HG02938 (cell line): ENCODE results near the gene CLEC11A.

ENCODE experiments used
- ATAC-seq: cut with Tn5 transposase; IDR thresholded peaks from one replicate; pipeline ENCODE4 v1.9.1; 2021; ENCODE audit warnings: mild to moderate bottlenecking, moderate library complexity; ENCODE audit not compliant: unreplicated experiment

Gene CLEC11A

DNA sequence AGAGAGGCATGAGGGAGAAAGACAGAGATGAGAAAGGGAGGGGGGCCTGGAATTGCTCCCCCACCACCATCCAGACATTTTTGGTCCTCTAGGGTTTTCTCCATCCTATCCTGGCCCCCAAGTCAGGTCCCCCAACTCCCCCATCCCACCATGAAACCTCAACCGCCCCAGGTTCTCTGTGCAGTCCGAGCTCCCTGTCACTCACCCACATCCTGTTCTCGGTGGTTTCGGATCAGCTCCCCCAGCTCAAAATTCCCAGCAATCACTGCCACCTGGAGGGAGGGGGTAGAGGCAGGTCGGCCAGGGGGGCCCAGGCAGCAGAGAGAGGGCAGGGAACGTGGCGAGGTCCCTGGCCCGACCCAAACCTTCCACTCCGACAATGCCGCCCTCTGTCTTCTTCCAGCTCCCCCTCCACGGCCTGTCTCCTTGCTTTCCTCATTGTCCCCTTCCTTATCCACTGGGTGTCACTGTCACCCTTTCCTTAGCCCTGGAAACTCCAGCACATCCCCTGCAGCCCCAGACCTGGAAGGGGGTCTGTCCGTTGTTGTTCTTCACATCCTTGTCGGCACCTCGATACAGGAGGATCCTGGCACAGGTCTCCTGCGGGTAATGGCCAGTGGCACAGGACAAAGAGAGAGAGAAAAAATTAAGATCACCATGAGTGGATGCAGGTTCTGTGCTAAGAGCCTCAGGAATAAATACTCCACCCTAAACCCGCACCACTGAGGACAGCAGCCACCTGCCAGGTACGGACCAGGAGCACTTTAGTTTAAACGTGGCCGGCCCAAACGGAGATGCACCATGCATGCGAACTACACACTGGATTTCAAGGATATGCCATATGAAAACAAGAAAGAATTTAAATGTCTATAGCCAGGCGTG lies 19.0 kb upstream of the CLEC11A start:
- ATAC-seq, result no peak

DNA sequence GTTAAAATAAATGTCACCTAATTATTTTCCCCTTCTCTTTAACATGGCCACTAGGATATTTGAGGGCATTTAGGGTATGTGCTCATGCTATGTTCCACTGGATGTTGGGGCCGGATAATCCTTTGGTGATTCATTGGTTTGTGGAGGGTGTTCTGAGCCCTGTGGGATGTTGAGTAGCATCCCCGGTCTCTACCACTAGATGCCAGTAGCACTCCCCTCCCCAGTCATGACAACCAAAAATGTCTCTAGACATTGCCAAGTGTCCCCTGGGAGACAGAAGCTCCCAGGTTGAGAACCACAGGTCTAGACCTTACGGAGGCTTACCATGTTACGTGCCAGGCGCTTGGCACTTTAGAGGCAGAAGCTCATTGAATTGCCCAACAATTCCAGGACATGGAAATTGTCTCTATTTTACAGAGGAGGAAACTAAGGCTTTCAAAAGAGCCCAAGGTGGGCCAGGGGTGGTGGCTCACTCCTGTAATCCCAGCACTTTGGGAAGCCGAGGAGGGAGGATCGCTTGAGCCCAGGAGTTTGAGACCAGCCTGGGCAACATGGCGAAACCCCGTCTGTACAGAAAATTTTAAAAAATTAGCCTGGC lies 17.6 kb upstream of the CLEC11A start:
- ATAC-seq, result no peak

DNA sequence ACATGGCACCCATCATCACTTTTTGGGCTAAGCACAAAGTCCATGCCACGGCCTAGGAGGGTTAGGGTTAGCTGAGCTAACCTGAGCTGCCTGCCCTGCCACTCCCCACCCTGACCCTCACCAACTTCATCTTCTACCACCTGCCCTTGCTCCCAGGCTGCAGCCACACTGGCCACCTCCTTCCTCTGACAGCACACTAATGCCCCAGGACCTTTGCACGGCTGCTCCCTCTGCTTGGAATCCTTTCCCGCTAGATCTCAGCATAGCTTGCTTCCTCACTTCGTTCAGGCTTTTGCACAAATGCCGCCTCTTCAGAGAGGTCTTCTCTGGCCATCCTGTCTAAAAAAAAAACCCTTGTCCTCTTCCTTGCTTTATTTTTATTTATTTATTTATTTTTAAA lies 16.8 kb upstream of the CLEC11A start:
- ATAC-seq, result no peak

DNA sequence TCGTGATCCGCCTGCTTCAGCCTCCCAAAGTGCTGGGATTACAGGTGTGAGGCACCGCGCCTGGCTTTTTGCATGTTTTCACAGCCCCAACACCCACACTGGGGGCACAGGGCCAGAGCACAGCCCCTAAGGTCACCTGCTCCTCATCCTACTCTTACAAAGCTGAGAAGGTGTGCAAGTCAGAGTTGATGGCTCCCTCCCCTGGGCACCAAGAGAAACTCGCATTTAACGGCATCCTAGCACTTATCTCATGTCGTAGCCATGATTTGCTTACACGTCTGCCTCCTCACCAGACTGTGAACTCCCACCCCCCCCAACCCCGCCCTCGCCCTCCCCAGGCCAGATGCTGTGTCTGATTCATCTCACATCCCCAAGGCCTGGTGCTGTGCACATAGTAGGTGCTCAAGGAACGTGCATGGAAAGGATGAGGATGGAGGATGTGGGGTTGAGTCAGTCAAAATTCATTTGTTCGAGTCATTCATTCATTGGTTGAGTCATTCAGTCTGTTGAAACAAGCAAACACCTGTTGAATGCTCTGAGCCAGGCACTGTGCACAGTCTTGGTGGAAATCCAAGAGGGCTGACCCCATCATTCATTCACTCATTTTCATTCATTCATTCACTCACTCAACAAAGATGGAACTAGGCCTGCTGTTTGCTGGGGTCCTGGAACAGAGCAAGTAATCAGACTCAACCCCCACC lies 14.8 kb upstream of the CLEC11A start:
- ATAC-seq, result no peak

DNA sequence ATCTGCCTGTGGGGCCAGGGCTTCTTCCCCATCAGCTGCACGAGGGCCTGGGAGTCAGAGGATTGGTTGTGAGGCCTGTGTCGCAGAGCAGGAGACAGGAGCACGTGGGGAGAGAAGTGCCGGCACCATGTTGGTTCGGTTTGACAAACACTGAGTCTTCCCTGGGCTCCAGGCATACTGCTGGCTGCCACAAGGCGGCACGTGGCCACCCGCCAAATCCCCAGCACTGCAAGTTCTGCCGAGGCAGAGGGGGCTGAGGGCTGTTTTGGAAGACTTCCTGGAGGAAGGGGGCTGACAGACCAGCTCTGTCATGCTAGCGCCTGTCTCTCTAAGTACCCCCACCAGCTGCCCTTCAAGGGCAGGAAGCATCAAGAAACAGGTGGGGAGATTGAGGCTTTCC lies 13.1 kb upstream of the CLEC11A start:
- ATAC-seq, result no peak

DNA sequence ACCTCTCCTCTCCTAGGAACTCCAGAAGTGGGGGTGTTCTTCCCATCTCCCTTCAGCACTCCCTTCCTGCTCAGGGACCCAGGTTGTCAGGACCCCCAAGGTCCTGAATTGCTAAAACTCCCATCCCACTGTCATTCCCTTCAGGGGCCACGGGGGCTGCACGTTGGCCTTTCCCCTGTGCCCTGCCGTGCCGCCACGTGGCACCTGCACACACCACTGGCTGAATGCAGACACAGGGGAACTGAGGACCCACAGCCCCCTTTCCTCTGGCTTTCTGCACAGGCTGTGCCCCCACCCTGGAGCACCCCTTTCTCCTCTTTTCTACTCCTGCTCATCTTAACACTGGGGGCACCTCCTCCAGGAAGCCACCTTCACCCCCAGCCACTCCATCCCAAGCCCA lies 12.6 kb upstream of the CLEC11A start:
- ATAC-seq, result no peak

DNA sequence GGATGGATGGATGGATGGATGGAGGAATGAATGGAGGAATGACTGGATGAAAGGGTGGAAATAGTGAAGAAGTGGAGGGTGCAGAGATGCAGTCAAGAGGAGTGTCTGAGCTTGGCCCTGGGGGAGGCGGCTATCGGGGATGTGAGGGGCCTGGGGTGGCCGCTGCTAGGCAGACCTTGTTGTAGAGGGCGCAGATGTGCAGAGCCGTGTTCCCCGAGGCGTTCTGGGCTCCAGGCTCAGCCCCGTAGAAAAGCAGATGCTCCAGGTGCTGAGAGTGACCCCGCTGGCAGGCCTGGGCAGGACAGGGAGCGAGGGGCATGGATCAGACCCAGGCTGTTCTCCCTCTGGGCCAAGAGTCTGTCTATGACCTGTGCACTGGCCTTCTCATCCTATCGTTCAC lies 12.0 kb upstream of the CLEC11A start:
- no peak for ATAC-seq

DNA sequence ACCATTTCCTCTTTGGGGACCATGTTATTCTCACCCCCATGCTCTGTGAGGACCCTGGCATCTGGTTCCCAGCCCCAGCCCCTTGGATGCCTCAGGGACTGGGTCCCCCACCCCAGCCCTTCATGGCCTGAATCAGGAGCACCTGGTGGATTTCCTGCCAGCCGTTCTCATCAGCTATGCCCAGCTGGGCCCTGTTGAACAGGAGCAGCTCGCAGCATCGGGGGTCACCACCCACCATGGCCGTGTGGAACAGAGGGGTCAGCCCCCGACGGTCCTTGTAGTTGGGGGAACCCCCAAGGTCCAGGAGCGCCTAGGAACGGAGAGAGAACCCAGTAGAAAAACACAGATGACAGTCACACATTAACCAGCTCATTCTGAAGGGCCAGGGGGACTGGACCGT lies 11.4 kb upstream of the CLEC11A start:
- no peak for ATAC-seq

DNA sequence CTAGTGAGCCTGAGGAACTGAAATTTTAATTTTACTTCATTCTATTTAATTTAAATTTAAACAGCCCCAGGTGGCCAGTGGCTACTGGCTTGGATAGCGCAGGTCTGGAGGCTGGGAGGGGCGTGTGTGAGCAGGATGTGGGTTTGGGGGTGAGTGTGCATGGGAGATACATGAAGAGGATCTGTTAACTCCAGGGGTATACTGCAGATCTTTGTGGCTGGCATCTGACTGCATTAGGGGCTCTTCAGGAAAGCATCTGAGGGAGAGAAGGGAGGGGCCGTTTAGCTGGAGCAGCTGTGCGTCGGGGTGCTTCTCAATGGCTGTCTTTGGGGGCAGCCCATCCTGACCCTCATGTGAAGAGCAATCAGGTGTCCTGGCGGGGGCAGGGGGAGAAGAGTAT lies 10.3 kb upstream of the CLEC11A start:
- ATAC-seq, result no peak

DNA sequence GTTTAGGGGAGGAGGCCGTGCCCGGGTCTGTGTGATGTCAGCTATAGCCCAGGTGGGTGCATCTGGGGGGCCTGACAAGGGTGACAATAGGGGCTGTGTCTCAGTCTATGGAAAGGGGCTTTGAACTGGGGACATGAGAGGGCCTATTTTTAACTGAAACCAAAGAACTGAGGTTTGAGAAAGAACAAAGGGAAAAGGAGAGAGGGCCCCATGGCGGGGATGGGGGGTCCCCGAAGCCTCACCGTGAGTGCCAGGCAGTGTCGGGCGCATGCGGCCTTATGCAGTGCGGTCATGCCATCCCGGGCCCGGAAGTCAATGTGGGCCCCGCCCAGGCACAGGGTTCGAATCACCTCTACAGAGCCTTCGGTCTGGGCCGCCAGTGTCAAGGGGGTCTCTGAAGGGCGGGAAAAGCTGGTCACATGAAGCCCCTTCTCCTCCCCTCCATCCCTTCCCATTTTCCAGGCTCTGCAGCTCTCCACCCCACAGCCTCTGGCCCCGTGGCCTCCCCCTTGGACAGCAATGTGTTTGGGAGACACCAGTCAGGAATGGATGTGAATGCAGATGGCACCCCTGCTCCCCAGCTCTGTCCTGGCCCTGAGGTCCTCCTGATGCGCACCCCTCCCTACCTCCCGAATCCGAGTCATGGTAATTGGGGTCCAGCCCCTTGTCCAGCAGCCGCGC lies 9.5 kb upstream of the CLEC11A start:
- ATAC-seq, result no peak

DNA sequence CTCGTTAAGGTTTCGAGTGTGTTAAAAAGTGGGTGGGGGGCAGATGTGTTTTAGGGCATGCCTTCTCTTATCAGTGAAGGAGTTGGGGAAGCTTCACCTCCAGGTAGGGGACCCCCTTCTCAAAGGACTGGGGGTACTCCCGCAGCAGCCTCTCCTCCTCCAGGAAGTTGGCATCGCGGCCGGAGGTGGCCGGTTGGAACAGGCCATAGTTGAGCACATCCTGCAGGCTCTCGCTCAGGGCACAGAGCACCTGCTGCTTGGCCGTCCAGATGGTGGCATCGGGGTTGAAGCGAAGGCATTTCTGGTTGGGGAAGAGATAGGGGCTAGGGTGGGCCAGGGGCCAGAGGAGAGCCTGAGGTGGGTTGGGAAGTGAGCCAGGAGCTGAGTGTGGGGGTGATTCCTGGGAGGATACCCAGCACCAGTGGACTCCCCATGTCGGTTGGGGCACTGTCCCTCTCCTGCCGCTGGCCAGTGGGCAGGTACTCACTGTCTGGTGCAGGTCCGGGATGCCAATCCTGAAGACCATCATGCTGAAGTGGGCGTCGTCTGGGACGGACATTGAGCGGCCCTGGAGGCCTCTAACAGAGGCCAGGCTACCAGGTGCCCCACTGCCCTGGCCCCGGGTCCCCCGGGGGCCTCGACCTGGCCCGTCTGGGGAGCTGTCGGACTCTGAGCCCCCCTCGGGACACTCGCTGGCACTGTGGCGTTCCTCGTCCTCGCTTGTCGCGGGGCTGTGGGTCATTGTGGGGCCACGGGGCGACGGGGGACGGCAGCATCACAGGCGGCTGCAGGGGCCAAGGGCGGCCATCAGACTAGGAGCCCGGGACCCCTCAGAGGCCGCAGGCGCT lies 6.8 kb upstream of the CLEC11A start:
- ATAC-seq, result no peak

DNA sequence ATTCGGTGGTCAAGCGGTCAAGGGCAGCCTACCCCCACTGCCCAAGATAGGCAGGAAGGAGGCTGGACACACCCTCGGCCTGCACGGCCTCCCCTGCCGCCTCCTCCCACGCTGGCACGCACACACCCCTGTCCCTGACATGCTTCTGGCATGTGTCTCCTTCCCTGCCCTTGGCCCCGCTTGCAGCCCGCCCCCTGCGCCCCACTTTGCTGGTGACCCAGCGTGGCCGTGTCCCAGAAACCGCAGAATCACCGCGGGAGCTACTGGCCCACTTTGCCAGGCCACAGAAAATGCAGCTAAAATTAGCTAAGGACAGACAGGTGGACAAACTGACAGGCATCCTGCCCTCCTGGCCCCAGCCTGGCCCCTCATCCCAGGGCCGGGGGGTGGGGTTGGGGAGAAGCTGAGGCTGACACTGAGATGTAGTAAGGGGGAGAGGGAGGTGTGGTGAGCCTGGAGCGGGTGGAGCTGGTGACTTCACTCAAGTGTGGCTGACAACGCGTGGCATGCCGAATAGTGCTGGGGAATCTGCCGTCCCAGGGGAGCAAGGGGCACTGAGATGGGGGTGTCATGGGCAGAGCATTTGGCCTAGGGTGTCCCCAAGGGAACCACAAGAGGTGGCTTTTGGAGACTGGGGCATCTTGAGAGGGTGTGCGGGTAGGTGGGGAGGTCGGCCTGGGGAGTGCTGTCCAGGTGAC lies 6.0 kb upstream of the CLEC11A start:
- no peak for ATAC-seq

DNA sequence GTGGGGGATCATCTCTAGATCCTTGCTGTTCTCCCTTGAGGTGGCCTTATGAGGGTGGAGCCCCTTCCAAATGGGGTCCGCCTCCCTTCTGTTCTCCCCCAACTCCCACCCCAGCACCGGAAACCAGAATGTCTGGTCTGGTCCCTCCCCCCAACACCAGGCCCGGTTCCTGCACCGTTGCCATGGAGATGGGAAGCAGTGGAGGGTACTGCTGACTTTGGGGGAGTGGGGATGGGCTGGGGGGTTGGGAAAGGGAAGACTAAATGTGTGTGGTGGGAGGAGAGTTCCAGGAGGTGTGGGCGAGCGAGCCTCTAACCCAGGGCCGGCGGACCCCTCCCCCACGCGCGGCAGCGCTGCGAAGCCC lies 5.3 kb upstream of the CLEC11A start:
- no peak for ATAC-seq

DNA sequence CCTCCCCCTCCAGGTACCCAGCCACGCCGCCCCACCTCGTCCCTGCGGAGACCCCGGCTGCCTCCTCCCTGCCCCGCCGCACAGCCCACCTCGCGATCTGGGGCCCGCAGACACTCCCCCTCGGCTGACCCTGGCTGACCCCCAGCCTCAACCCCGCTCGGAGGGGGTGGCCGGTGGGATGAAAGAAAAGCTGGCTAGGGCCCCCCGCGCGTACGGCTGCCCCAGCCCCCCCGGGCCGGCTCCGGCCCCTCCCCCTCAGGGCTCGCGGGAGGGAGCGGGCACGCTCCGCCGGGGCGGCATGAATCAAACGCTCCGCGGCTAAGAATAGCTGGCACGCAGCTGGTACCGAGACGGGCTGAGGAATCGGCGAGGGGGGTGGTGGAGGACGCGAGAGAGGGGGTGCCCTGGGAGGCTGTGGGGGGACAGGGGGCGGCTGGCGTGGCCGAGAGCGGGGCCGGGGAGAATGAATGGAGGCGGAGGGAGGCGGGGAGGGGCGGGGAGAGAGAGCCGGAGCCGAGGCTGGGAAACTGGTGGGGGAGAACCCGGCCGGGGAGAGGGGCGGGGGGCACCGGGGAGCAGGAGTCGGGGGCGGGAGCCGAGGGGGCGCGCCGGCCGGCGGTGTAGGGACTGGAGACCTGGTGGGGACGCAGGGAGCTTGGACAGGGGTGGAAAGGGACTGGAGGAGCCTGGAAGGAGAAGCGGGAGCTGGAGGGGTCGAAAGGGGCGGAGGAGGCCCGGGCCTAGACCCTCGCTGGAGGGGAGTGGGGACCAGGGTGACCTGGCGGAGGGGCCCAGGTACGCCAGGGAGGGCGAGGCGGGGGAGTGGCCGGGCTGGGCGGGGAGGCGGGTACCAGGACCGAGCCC lies 4.7 kb upstream of the CLEC11A start:
- ATAC-seq, result no peak

DNA sequence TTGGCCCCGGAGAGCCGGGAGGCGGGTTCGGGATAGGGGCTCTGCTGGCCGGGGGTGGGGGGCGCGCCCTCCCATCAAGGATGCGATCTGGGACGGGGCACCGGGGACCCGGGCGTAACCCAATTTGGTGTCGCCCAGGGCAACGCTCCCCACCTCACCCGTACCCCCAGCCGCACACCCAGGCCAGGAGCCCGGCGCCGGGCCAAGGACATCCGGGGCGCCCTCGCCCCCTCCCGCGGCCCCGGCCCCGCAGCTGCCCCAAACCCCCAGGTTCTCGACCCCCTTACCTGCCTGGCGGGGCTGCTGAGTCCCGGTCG lies 4.1 kb upstream of the CLEC11A start:
- ATAC-seq, result no peak

DNA sequence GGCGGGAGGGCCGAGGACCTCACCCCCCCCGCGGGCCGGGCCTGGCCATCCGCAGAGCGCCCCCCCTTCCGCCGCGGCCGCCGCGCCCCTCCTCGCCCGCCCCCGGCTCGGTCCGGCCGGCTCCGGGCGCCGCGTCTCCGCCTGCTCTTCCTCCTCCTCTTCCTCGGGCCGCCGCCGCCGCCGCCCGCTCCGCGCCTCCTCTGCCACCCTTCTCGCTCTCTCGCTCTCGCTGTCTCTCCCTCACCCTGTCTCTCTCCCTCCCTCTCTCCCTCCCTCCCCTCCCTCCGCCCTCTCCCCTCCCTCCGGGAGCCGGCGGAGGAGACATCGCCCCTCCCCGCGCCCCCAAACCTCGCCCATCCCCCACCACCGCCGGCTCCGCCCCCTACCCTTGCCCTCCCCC lies 3.6 kb upstream of the CLEC11A start, which contains the start of gene SHANK1:
Gene SHANK1 (minus strand): TSS at position 237 of the 400 bp plus-strand sequence. CDS start 2,883 bp downstream, outside the sequence.
- no peak for ATAC-seq

DNA sequence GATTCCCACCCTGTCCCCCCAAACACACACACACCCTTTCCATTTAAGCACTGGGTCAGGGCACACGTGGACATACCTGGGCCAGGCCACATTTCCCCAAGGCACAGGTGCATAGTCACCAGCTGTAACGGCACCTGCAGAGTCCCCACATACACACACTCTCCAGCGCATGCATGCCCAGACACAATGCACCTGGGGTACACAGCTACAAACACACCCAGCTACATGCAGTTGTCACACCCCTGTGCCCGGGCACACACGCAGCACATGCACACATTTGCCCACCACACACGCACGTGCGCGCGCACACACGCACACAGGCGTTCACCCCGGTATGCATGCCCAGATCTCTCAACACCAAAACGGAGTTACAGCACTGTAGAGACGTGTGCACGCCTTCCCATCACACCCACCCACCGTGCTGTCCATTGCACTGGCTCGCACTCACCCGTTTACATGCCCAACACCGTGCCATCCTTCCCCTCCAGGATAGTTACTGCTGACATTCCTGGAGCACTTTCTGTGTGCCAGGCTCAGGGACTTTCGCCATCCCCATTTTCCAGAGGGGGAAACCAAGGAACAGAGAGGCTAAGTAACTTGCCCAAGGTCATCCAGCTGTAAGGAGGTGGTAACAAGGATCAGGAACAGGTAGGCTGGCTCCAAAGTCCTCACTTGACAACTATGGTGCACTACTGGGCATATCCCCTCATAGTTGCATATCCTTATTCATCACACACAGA lies 2.8 kb upstream of the CLEC11A start:
- no peak for ATAC-seq

DNA sequence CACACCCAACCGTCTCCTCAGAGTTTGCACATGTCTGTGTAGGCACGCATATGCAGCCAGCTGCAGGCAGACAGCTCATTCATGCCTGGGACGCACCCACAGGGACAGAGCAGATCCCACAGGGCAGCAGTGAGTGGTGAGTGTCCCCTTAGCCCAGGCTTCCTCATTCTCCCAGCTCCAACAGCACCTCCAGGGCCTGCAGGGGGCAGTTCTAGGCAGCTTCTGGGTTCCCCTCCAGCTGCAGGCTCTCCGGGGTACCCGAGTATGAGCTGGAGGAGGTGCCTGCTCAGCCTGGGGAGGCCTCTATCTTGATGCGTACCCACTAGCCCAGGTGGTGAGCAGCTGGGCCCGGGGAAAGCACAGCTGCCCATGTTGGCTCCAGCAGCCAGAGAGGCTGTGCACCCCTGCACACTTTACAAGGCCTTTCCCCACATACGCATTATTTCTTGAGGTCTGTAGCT lies 2.2 kb upstream of the CLEC11A start:
- ATAC-seq, result no peak
